ENCODE results near the gene FUT2. TPM values are rescaled to one million over a fixed set of nuclear protein-coding genes. Genes with fewer than 3 reads are reported as not detected.

Gene FUT2
- total RNA-seq, 1 experiment from 2014 or later = 12.5 TPM

GRCh38 chr19:48674921-48675824 lies 20.6 kb upstream of the FUT2 start (continued):
- no peak for TF ChIP-seq ZNF274 (IDR thresholded peaks at IDR 0.05; ENCODE audit: low read depth, low read length)
- no peak for TF ChIP-seq POLR2A (IDR thresholded peaks at IDR 0.05; ENCODE audit: borderline replicate concordance, extremely low read depth, insufficient read depth, insufficient read length)
- peak; percentile 21; the same call in 1 of the 2 replicates for TF ChIP-seq ZFX (IDR thresholded peaks at IDR 0.05)
- no peak for TF ChIP-seq EGR1 (IDR thresholded peaks at IDR 0.05; ENCODE audit: low read depth)
- TF ChIP-seq RAD21 (IDR thresholded peaks at IDR 0.05; ENCODE audit: low read depth) = peak; percentile 91
- no peak for TF ChIP-seq SP1 (IDR thresholded peaks at IDR 0.05; ENCODE audit: low read depth)
- TF ChIP-seq POLR2AphosphoS5 (IDR thresholded peaks at IDR 0.05; ENCODE audit: low read depth, low read length) = no peak

- no TSS peak for BruUV-seq (replicated peaks)
- Histone ChIP-seq H3K4me2 (ENCODE audit: low read length) (no peak overlapping the region), H3K9me2 (ENCODE audit: insufficient read depth) (no peaks in the 10 kb centered on the region), H2AFZ (ENCODE audit: low read depth, low read length, poor library complexity, severe bottlenecking) (no peak overlapping the region), H3K36me3 (ENCODE audit: control insufficient read depth in 1 of 2, insufficient read depth in 2 of 2, low read length in 2 of 2) (no peaks in the 10 kb centered on the region), H3K4me1 (ENCODE audit: control insufficient read depth in 1 of 2, insufficient read depth in 2 of 2, low read length in 2 of 2) (peaks cover 13 to 25% of the 10 kb centered on the region in 2 experiments), H3K9me3 (ENCODE audit: control insufficient read depth in 1 of 2, insufficient read depth in 1 of 2, low read depth in 1 of 2, low read length in 2 of 2) (no peaks in the 10 kb centered on the region), H3K9ac (ENCODE audit: low read length) (no peak overlapping the region), H4K20me1 (ENCODE audit: insufficient read depth) (no peaks in the 10 kb centered on the region), H3K27ac (ENCODE audit: low read depth, low read length) (no peak overlapping the region), H3K79me2 (ENCODE audit: insufficient read depth, low read length) (no peaks in the 10 kb centered on the region), H3K4me3 (replicated peaks in 1 of 2; ENCODE audit: low read depth in 1 of 2, low read length in 2 of 2) (no peak overlapping the region), H3K27me3 (ENCODE audit: insufficient read depth, low read length) (no peaks in the 10 kb centered on the region)
- no peak for TF ChIP-seq EZH2phosphoT487 (IDR thresholded peaks at IDR 0.05; ENCODE audit: borderline replicate concordance)
- no peak for TF ChIP-seq TCF7L2 (IDR thresholded peaks at IDR 0.05; ENCODE audit: borderline replicate concordance, extremely low read depth, insufficient read depth, insufficient read length)
- TF ChIP-seq MAX (IDR thresholded peaks at IDR 0.05) = no peak
- TF ChIP-seq POLR2A (IDR thresholded peaks at IDR 0.05; ENCODE audit: borderline replicate concordance, extremely low read depth, insufficient read depth, insufficient read length) = no peak
- no peak for TF ChIP-seq POLR2AphosphoS5 (IDR thresholded peaks at IDR 0.05; ENCODE audit: low read depth, low read length)
- TF ChIP-seq FOSL1 (IDR thresholded peaks at IDR 0.05; ENCODE audit: low read depth) = no peak
- TF ChIP-seq SP1 (IDR thresholded peaks at IDR 0.05; ENCODE audit: low read depth) = no peak
- TF ChIP-seq SIN3A (IDR thresholded peaks at IDR 0.05; ENCODE audit: low read depth) = no peak
- TF ChIP-seq SRF (IDR thresholded peaks at IDR 0.05; ENCODE audit: low read depth) = no peak
- TF ChIP-seq EZH2 (IDR thresholded peaks at IDR 0.05) = no peak
- ChIA-PET RAD21 (ENCODE audit: low non-redundant PET in 1 of 2, low total read pairs in 2 of 2, uncharacterized antibody in 2 of 2, unreplicated experiment in 2 of 2) (no interaction called here), CTCF (interaction anchor here (3.0 to 3.1 kb wide), 2 partner anchors 20 to 62 kb away, joined by 12 to 16 read pairs; partner anchors contain the start of gene FUT2), POLR2A (interaction anchor here (1.4 kb wide), 1 partner anchor 19 kb away, joined by 3 read pairs; the partner anchor contains the start of gene FUT2)
- intact Hi-C loops (cut with micrococcal nuclease) = no loop called here
- ATAC-seq = no peak
- no peak for DNase-seq (ENCODE audit: low read depth, low spot score)
Observed at GRCh38 chr19:48676487-48676886, 19.3 kb upstream of the FUT2 start.

Data from HCT116 (cell line).